Prostate gland (tissue), 2 donors: ENCODE data around the gene ARHGEF2.

Experiments
- POLR2A ChIP-seq: fragments of 450-650 bp; IDR thresholded peaks from one replicate; pipeline ENCODE4 v1.6.1; 2016; ENCODE audit warnings: antibody characterized with exemption, mild to moderate bottlenecking
- TF ChIP-seq, protein P1 (sequence below), 4 experiments: fragments of 200-600 bp in 2 of 4; fragments of 450-650 bp in 2 of 4; sonication (generic) in 2 of 4; IDR thresholded peaks; 1 replicate in 3 of 4; 2 replicates in 1 of 4; pipeline ENCODE4 v1.5.1; 2016 to 2019; ENCODE audit warnings: antibody characterized with exemption in 4 of 4, mild to moderate bottlenecking in 2 of 4, moderate library complexity in 2 of 4

DNA sequence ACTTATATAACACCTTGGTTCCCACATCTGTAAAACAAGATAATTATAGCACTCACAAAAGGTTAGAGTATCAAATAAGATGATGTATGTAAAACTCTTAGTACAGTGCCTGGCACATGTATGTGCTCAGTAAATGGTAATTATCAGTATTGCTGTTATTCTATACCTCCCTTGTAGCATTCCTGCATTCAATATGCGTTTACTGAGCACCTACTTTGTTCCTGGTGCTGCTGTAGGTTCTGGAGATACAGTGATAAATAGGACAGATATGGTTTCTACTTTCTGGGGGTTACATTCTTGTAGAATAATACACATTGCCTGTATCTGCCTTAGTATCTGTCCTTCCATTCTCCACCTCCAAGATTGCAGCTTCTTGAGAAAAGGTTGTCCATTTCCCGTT lies 43.6 kb upstream of the ARHGEF2 start:
- TF ChIP-seq, protein P1, sequence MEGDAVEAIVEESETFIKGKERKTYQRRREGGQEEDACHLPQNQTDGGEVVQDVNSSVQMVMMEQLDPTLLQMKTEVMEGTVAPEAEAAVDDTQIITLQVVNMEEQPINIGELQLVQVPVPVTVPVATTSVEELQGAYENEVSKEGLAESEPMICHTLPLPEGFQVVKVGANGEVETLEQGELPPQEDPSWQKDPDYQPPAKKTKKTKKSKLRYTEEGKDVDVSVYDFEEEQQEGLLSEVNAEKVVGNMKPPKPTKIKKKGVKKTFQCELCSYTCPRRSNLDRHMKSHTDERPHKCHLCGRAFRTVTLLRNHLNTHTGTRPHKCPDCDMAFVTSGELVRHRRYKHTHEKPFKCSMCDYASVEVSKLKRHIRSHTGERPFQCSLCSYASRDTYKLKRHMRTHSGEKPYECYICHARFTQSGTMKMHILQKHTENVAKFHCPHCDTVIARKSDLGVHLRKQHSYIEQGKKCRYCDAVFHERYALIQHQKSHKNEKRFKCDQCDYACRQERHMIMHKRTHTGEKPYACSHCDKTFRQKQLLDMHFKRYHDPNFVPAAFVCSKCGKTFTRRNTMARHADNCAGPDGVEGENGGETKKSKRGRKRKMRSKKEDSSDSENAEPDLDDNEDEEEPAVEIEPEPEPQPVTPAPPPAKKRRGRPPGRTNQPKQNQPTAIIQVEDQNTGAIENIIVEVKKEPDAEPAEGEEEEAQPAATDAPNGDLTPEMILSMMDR (IDR thresholded peaks at IDR 0.05), result no peak
- TF ChIP-seq POLR2A, result no peak
